Omental fat pad (tissue), 4 donors: ENCODE data around the gene GTSE1. TPM values are rescaled to one million over a fixed set of nuclear protein-coding genes. Genes with fewer than 3 reads are reported as not detected.

Experiments used
- ATAC-seq: fragments of 150-250 bp; one replicate; pipeline ENCODE4 v1.9.1; 2016; ENCODE audit warnings: mild to moderate bottlenecking, moderate library complexity; ENCODE audit not compliant: low FRiP score
- DNase-seq: peaks from one replicate; pipeline ENCODE4 v3.0.0-alpha.2; 2019; ENCODE audit warnings: low spot score
- CTCF ChIP-seq, 3 donors: fragments of 450-650 bp; IDR thresholded peaks; one replicate each; pipeline ENCODE4 v1.5.1; 2016 to 2017; ENCODE audit warnings: antibody characterized with exemption in 3 of 3, mild to moderate bottlenecking in 3 of 3, moderate library complexity in 2 of 3
- total RNA-seq, 4 donors: library from RNA; depleted of rRNA; stranded (reverse); fragments of >200 nt; gene quantifications; one replicate each; pipeline ENCODE4 v1.1.0, GENCODE V29; 2016

Gene GTSE1
- total RNA-seq, 4 donors from 2014 or later: 1.1 to 2.5 (median 1.3) TPM; not detected in 1

- TF ChIP-seq CTCF (IDR thresholded peaks at IDR 0.05): no peak
- ATAC-seq (no peak), DNase-seq (no peak)
Observed at GRCh38 chr22:46281866-46282678, 14.6 kb upstream of the GTSE1 start.

GRCh38 chr22:46286006-46286405 lies 10.7 kb upstream of the GTSE1 start:
- TF ChIP-seq CTCF (IDR thresholded peaks at IDR 0.05): no peak
- DNase-seq (no peak), ATAC-seq (no peak)

- DNase-seq (no peak), ATAC-seq (no peak)
- TF ChIP-seq CTCF (IDR thresholded peaks at IDR 0.05): no peak
Observed at GRCh38 chr22:46286941-46287872, 9.5 kb upstream of the GTSE1 start.

GRCh38 chr22:46287873-46288751 lies 8.6 kb upstream of the GTSE1 start:
- no peak for ATAC-seq
- no peak for TF ChIP-seq CTCF (IDR thresholded peaks at IDR 0.05)
- DNase-seq: no peak

GRCh38 chr22:46288846-46289243 lies 7.8 kb upstream of the GTSE1 start:
- DNase-seq (no peak), ATAC-seq (no peak)
- no peak for TF ChIP-seq CTCF (IDR thresholded peaks at IDR 0.05)

GRCh38 chr22:46289244-46289891 lies 7.3 kb upstream of the GTSE1 start:
- DNase-seq (no peak), ATAC-seq (no peak)
- no peak for TF ChIP-seq CTCF (IDR thresholded peaks at IDR 0.05)
